Smooth muscle cell (in vitro differentiated cells): ENCODE data around the gene ARVCF. TPM values are rescaled to one million over a fixed set of nuclear protein-coding genes. Genes with fewer than 3 reads are reported as not detected.

Experiments
- DNase-seq: peaks from one replicate; lab custom pipeline; 2025; ENCODE audit not compliant: unreplicated experiment; lab: John Stamatoyannopoulos, UW
- H2AFZ ChIP-seq: fragments of 200-600 bp; sonication (generic); 2 replicates; pipeline ENCODE4 v1.6.0; 2016; ENCODE audit warnings: antibody characterized with exemption, low read depth, mild to moderate bottlenecking
- H3F3A ChIP-seq: fragments of 200-600 bp; sonication (generic); 2 replicates; pipeline ENCODE4 v1.6.0; 2017; ENCODE audit warnings: antibody characterized with exemption, low read depth
- H3K27ac ChIP-seq: fragments of 200-600 bp; sonication (generic); 2 replicates; pipeline ENCODE4 v1.5.1; 2016; ENCODE audit warnings: low read depth, mild to moderate bottlenecking
- H3K27me3 ChIP-seq: fragments of 200-600 bp; sonication (generic); 2 replicates; pipeline ENCODE4 v1.6.1; 2016; ENCODE audit warnings: low read depth, mild to moderate bottlenecking
- H3K36me3 ChIP-seq: fragments of 200-600 bp; sonication (generic); 2 replicates; pipeline ENCODE4 v1.5.1; 2016; ENCODE audit warnings: low read depth
- H3K4me1 ChIP-seq: fragments of 200-600 bp; sonication (generic); 2 replicates; pipeline ENCODE4 v1.5.1; 2016; ENCODE audit warnings: low read depth
- H3K4me2 ChIP-seq: fragments of 200-600 bp; sonication (generic); 2 replicates; pipeline ENCODE4 v1.6.0; 2016; ENCODE audit warnings: mild to moderate bottlenecking
- H3K4me3 ChIP-seq: fragments of 200-600 bp; sonication (generic); 2 replicates; pipeline ENCODE4 v1.5.1; 2016; ENCODE audit warnings: mild to moderate bottlenecking
- H3K79me2 ChIP-seq: fragments of 200-600 bp; sonication (generic); 2 replicates; pipeline ENCODE4 v1.6.0; 2016; ENCODE audit warnings: low read depth, mild to moderate bottlenecking
- H3K9ac ChIP-seq: fragments of 200-600 bp; sonication (generic); 2 replicates; pipeline ENCODE4 v1.6.0; 2016; ENCODE audit warnings: low read depth
- H3K9me3 ChIP-seq: fragments of 200-600 bp; sonication (generic); replicated peaks from 2 replicates; pipeline ENCODE4 v1.5.1; 2016; ENCODE audit warnings: low read depth
- H4K20me1 ChIP-seq: fragments of 200-600 bp; sonication (generic); 2 replicates; pipeline ENCODE4 v1.6.0; 2016; ENCODE audit warnings: low read depth
- CTCF ChIP-seq: fragments of 200-600 bp; sonication (generic); IDR thresholded peaks from 2 replicates; pipeline ENCODE4 v1.5.1; 2017; ENCODE audit warnings: borderline replicate concordance, mild to moderate bottlenecking, antibody characterized with exemption; ENCODE audit not compliant: insufficient read depth, poor library complexity, severe bottlenecking
- WGBS: methylation state at CpG from one replicate; pipeline ENCODE4 v1.1.7; 2016; ENCODE audit warnings: low lambda C conversion rate; 5-methylcytosine and 5-hydroxymethylcytosine counted together
- polyA plus RNA-seq: library from polyadenylated mRNA; unstranded; fragments of >200 nt; fragmentation: Nextera tagmentation; extraction: Ambion mirVana; gene quantifications from 2 replicates; pipeline ENCODE4 v1.2.1, GENCODE V29; 2016
- total RNA-seq: library from RNA; depleted of rRNA; stranded (reverse); fragments of >200 nt; gene quantifications from 2 replicates; pipeline ENCODE4 v1.2.3, GENCODE V29; 2014

Gene ARVCF
- total and polyA plus RNA-seq, 2 experiments from 2014 or later: 5.4 to 10.6 TPM

GRCh38 chr22:20051927-20052308, 35.3 kb upstream of the ARVCF start:
- 94% methylated on average over 6 of the region's 6 CpGs for WGBS
- H3K9ac ChIP-seq: no peak overlapping the region
- no peak overlapping the region for H3K27ac ChIP-seq
- H3F3A ChIP-seq: no peaks in the 10 kb centered on the region
- H3K79me2 ChIP-seq: no peaks in the 10 kb centered on the region
- H3K4me3 ChIP-seq: no peak overlapping the region
- no peaks in the 10 kb centered on the region for H4K20me1 ChIP-seq
- no peaks in the 10 kb centered on the region for H3K27me3 ChIP-seq
- peaks cover 2% of the 10 kb centered on the region for H3K36me3 ChIP-seq
- H3K4me2 ChIP-seq: no peak overlapping the region
- no peak overlapping the region for H2AFZ ChIP-seq
- no peak for TF ChIP-seq CTCF
- no peaks in the 10 kb centered on the region for H3K9me3 ChIP-seq
- no peaks in the 10 kb centered on the region for H3K4me1 ChIP-seq
- DNase-seq: no peak

GRCh38 chr22:20046730-20047129, 30.1 kb upstream of the ARVCF start:
- Histone ChIP-seq H3K9me3 (no peaks in the 10 kb centered on the region), H3K9ac (no peak overlapping the region), H3K36me3 (peaks cover 2% of the 10 kb centered on the region), H3K27ac (no peak overlapping the region), H3K27me3 (no peaks in the 10 kb centered on the region), H4K20me1 (no peaks in the 10 kb centered on the region), H2AFZ (no peak overlapping the region), H3K79me2 (no peaks in the 10 kb centered on the region), H3K4me1 (no peaks in the 10 kb centered on the region), H3F3A (no peaks in the 10 kb centered on the region), H3K4me3 (no peak overlapping the region), H3K4me2 (no peak overlapping the region)
- 98% methylated on average over 4 of the region's 4 CpGs for WGBS
- DNase-seq: no peak
- TF ChIP-seq CTCF: no peak

GRCh38 chr22:20044495-20045151, 28.0 kb upstream of the ARVCF start:
- no peak overlapping the region for H3K27ac ChIP-seq
- no peaks in the 10 kb centered on the region for H3F3A ChIP-seq
- no peak for DNase-seq
- H3K4me1 ChIP-seq: no peaks in the 10 kb centered on the region
- no peaks in the 10 kb centered on the region for H3K27me3 ChIP-seq
- no peak overlapping the region for H3K9ac ChIP-seq
- no peak overlapping the region for H3K4me2 ChIP-seq
- H3K4me3 ChIP-seq: no peak overlapping the region
- no peaks in the 10 kb centered on the region for H3K9me3 ChIP-seq
- no peaks in the 10 kb centered on the region for H3K79me2 ChIP-seq
- 92% methylated on average over 10 of the region's 10 CpGs for WGBS
- no peaks in the 10 kb centered on the region for H4K20me1 ChIP-seq
- H3K36me3 ChIP-seq: peaks cover 2% of the 10 kb centered on the region
- no peak for TF ChIP-seq CTCF
- H2AFZ ChIP-seq: no peak overlapping the region

- H3F3A ChIP-seq: no peaks in the 10 kb centered on the region
- WGBS: 91% methylated on average over 7 of the region's 7 CpGs
Observed at GRCh38 chr22:20043997-20044342, 27.3 kb upstream of the ARVCF start.

More at GRCh38 chr22:20043997-20044342, 27.3 kb upstream of the ARVCF start:
- Histone ChIP-seq H3K27ac (no peak overlapping the region), H2AFZ (no peak overlapping the region), H3K4me3 (no peak overlapping the region), H3K9ac (no peak overlapping the region), H3K4me1 (no peaks in the 10 kb centered on the region), H4K20me1 (no peaks in the 10 kb centered on the region), H3K4me2 (no peak overlapping the region), H3K79me2 (no peaks in the 10 kb centered on the region), H3K36me3 (peaks cover under 1% of the 10 kb centered on the region), H3K9me3 (no peaks in the 10 kb centered on the region), H3K27me3 (no peaks in the 10 kb centered on the region)
- no peak for TF ChIP-seq CTCF
- no peak for DNase-seq
